ENCODE data around the gene CORO7.

- TF ChIP-seq, protein P1, sequence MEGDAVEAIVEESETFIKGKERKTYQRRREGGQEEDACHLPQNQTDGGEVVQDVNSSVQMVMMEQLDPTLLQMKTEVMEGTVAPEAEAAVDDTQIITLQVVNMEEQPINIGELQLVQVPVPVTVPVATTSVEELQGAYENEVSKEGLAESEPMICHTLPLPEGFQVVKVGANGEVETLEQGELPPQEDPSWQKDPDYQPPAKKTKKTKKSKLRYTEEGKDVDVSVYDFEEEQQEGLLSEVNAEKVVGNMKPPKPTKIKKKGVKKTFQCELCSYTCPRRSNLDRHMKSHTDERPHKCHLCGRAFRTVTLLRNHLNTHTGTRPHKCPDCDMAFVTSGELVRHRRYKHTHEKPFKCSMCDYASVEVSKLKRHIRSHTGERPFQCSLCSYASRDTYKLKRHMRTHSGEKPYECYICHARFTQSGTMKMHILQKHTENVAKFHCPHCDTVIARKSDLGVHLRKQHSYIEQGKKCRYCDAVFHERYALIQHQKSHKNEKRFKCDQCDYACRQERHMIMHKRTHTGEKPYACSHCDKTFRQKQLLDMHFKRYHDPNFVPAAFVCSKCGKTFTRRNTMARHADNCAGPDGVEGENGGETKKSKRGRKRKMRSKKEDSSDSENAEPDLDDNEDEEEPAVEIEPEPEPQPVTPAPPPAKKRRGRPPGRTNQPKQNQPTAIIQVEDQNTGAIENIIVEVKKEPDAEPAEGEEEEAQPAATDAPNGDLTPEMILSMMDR (conservative IDR thresholded peaks at IDR 0.05), result no peak
- TF ChIP-seq ZFX (IDR thresholded peaks at IDR 0.05), result no peak
These were observed 19.1 kb upstream of the CORO7 start for GRCh38 chr16:4435337-4436067.
